Body of pancreas (tissue), 4 donors: ENCODE measurements around the gene AHCYL2. TPM values are rescaled to one million over a fixed set of nuclear protein-coding genes. Genes with fewer than 3 reads are reported as not detected.
A peak's percentile ranks its signal among the peaks of the same experiment; 100 is the strongest.

ENCODE experiments used
- ATAC-seq: fragments of 150-250 bp; one replicate; pipeline ENCODE4 v1.9.1; 2016
- DNase-seq, 4 donors: peaks; one replicate each; pipeline ENCODE4 v3.0.0-alpha.2; 2019
- H3K27ac ChIP-seq, 4 donors: fragments of 200-600 bp; sonication (generic); 1 replicate in 3 of 4; 2 replicates in 1 of 4; pipeline versions ENCODE4 v1.5.1 to v1.6.1; 2016 to 2019; ENCODE audit warnings: mild to moderate bottlenecking in 1 of 4, mixed read lengths in 1 of 4, moderate library complexity in 1 of 4
- H3K27me3 ChIP-seq, 2 donors: fragments of 200-600 bp; sonication (generic); one replicate each; pipeline ENCODE4 v1.6.0; 2016; ENCODE audit warnings: mild to moderate bottlenecking in 1 of 2
- H3K36me3 ChIP-seq, 2 donors: fragments of 200-600 bp; sonication (generic); replicated peaks in 1 of 2; 2 replicates each; pipeline ENCODE4 v1.5.1; 2016; ENCODE audit warnings: low read depth in 2 of 2; ENCODE audit not compliant: insufficient read depth in 1 of 2
- H3K4me1 ChIP-seq: fragments of 200-600 bp; sonication (generic); one replicate; pipeline ENCODE4 v1.6.0; 2016
- H3K4me3 ChIP-seq, 2 donors: fragments of 200-600 bp; sonication (generic); 1 replicate in 1 of 2; 2 replicates in 1 of 2; pipeline ENCODE4 v1.5.1; 2016 to 2019
- H3K9me3 ChIP-seq, 3 donors: fragments of 200-600 bp; sonication (generic); 1 replicate in 2 of 3; 2 replicates in 1 of 3; pipeline ENCODE4 v1.5.1; 2016
- CTCF ChIP-seq, 7 experiments: fragments of 450-650 bp in 4 of 7; fragments of 200-600 bp in 3 of 7; sonication (generic) in 3 of 7; IDR thresholded peaks; one replicate each; pipeline ENCODE4 v1.5.1; 2016 to 2019; ENCODE audit warnings: antibody characterized with exemption in 7 of 7
- POLR2A ChIP-seq, 3 donors: fragments of 450-650 bp; IDR thresholded peaks; one replicate each; pipeline ENCODE4 v1.6.1; 2016; ENCODE audit warnings: antibody characterized with exemption in 3 of 3, mild to moderate bottlenecking in 2 of 3
- WGBS, 2 donors: methylation state at CpG; one replicate each; pipeline ENCODE4 v1.1.5; 2017; 5-methylcytosine and 5-hydroxymethylcytosine counted together
- intact Hi-C: fragments of 100-400 bp; cut with DNase I; formaldehyde crosslinking; loops from one replicate; pipeline ENCODE4 v1.15.1; 2023
- total RNA-seq, 2 donors: library from RNA; depleted of rRNA; stranded (reverse); fragments of >200 nt; gene quantifications; one replicate each; pipeline ENCODE4 v1.1.0, GENCODE V29; 2016

AHCYL2 gene
- total RNA-seq, 2 donors from 2014 or later: 9.3 to 51.4 TPM

GRCh38 chr7:129450295-129450694 lies 225.5 kb downstream of the AHCYL2 start:
- intact Hi-C loops: no loop called here
- peaks cover 22% of the 10 kb centered on the region for H3K4me1 ChIP-seq
- no peaks in the 10 kb centered on the region for H3K9me3 ChIP-seq
- no peak for TF ChIP-seq CTCF (IDR thresholded peaks at IDR 0.05)
- no peak for TF ChIP-seq POLR2A (IDR thresholded peaks at IDR 0.05)
- H3K27me3 ChIP-seq: no peaks in the 10 kb centered on the region
- H3K36me3 ChIP-seq: no peaks in the 10 kb centered on the region
- ATAC-seq (no peak), DNase-seq (no peak)
- no peak overlapping the region for H3K27ac ChIP-seq
- no peak overlapping the region for H3K4me3 ChIP-seq

- WGBS, 2 donors: 67 to 74% methylated on average over 2 of the region's 2 CpGs
- H3K27ac ChIP-seq: no peak overlapping the region
- ATAC-seq (no peak), DNase-seq (no peak)
- intact Hi-C loops: no loop called here
- no peaks in the 10 kb centered on the region for H3K9me3 ChIP-seq
- H3K36me3 ChIP-seq: no peaks in the 10 kb centered on the region
- no peaks in the 10 kb centered on the region for H3K27me3 ChIP-seq
- TF ChIP-seq POLR2A (IDR thresholded peaks at IDR 0.05) (no peak), CTCF (IDR thresholded peaks at IDR 0.05) (no peak)
- H3K4me3 ChIP-seq: no peak overlapping the region
- peaks cover 22% of the 10 kb centered on the region for H3K4me1 ChIP-seq
Measured at GRCh38 chr7:129452589-129453231, 227.9 kb downstream of the AHCYL2 start.

- intact Hi-C loops: no loop called here
- peak; percentile 15 for ATAC-seq
- TF ChIP-seq POLR2A (IDR thresholded peaks at IDR 0.05) (no peak), CTCF (IDR thresholded peaks at IDR 0.05) (no peak)
- peak in 1 of 4 donors; percentile 10 for DNase-seq
- 17 to 22% methylated on average over 1 of the region's 1 CpG for WGBS, 2 donors
- peak overlapping the region in 2 of 4 donors; percentile 22 to 36 for H3K27ac ChIP-seq
- H3K36me3 ChIP-seq: no peaks in the 10 kb centered on the region
- peaks cover 22% of the 10 kb centered on the region for H3K4me1 ChIP-seq
- no peaks in the 10 kb centered on the region for H3K9me3 ChIP-seq
- no peak overlapping the region for H3K4me3 ChIP-seq
- H3K27me3 ChIP-seq: no peaks in the 10 kb centered on the region
Measured at GRCh38 chr7:129453510-129454248, 228.8 kb downstream of the AHCYL2 start.

GRCh38 chr7:129454249-129454551 lies 229.4 kb downstream of the AHCYL2 start:
- peak overlapping the region in 2 of 4 donors; percentile 22 to 36 for H3K27ac ChIP-seq
- ATAC-seq: no peak
- H3K27me3 ChIP-seq: no peaks in the 10 kb centered on the region
- TF ChIP-seq POLR2A (IDR thresholded peaks at IDR 0.05) (no peak), CTCF (IDR thresholded peaks at IDR 0.05) (no peak)
- no peaks in the 10 kb centered on the region for H3K9me3 ChIP-seq
- no peak for DNase-seq
- intact Hi-C loops: no loop called here
- WGBS, 2 donors: 90 to 95% methylated on average over 4 of the region's 4 CpGs
- H3K36me3 ChIP-seq: no peaks in the 10 kb centered on the region
- H3K4me3 ChIP-seq: no peak overlapping the region
- H3K4me1 ChIP-seq: peaks cover 22% of the 10 kb centered on the region

GRCh38 chr7:129456421-129456820 lies 231.6 kb downstream of the AHCYL2 start:
- Histone ChIP-seq H3K9me3 (no peaks in the 10 kb centered on the region), H3K36me3 (no peaks in the 10 kb centered on the region), H3K4me1 (peaks cover 22% of the 10 kb centered on the region), H3K27me3 (no peaks in the 10 kb centered on the region), H3K27ac (no peak overlapping the region), H3K4me3 (no peak overlapping the region)
- ATAC-seq: no peak
- intact Hi-C loops: no loop called here
- no peak for DNase-seq
- WGBS, 2 donors: 94 to 95% methylated on average over 10 of the region's 10 CpGs
- TF ChIP-seq POLR2A (IDR thresholded peaks at IDR 0.05) (no peak), CTCF (IDR thresholded peaks at IDR 0.05) (no peak)
